Measurements from ENCODE around the gene PPP4C.
A peak's percentile ranks its signal among the peaks of the same experiment; 100 is the strongest.

Gene PPP4C

GRCh38 chr16:30083216-30084055 lies 7.6 kb downstream of the PPP4C start:
- no peak for DNase-seq

GRCh38 chr16:30084096-30084815 lies 8.5 kb downstream of the PPP4C start:
- DNase-seq = no peak

GRCh38 chr16:30084816-30085159 lies 9.0 kb downstream of the PPP4C start:
- no peak for DNase-seq

GRCh38 chr16:30085247-30085646 lies 9.5 kb downstream of the PPP4C start:
- no peak for DNase-seq

- DNase-seq = no peak
These were observed 10.0 kb downstream of the PPP4C start for GRCh38 chr16:30085820-30086219.

GRCh38 chr16:30086291-30087140 lies 10.7 kb downstream of the PPP4C start:
- no peak for DNase-seq

- no peak for DNase-seq
These were observed 11.5 kb downstream of the PPP4C start for GRCh38 chr16:30087181-30087898.

- DNase-seq = no peak
These were observed 12.5 kb downstream of the PPP4C start for GRCh38 chr16:30088237-30088831.

GRCh38 chr16:30088832-30089624 lies 13.2 kb downstream of the PPP4C start:
- no peak for DNase-seq

- DNase-seq = no peak
These were observed 15.0 kb downstream of the PPP4C start for GRCh38 chr16:30090610-30091331.

- peak; percentile 97 for DNase-seq
These were observed 15.9 kb downstream of the PPP4C start, which contains the start of gene TBX6 for GRCh38 chr16:30091474-30092372. Gene TBX6, minus strand, starts transcription at chr16:30091924. Its CDS starts 731 bp downstream, at chr16:30091193.

- DNase-seq = peak; percentile 94
These were observed 16.7 kb downstream of the PPP4C start for GRCh38 chr16:30092373-30093010.

- DNase-seq = no peak
These were observed 18.9 kb downstream of the PPP4C start for GRCh38 chr16:30094541-30095165.

GRCh38 chr16:30095166-30096078 lies 19.6 kb downstream of the PPP4C start:
- peak; percentile 75 for DNase-seq

- peak; percentile 98 for DNase-seq
These were observed 20.5 kb downstream of the PPP4C start, which contains the start of gene YPEL3 for GRCh38 chr16:30096105-30096861. Gene YPEL3, minus strand, starts transcription at chr16:30096213. Its CDS starts 731 bp downstream, at chr16:30095482.

- no peak for DNase-seq
These were observed 21.2 kb downstream of the PPP4C start for GRCh38 chr16:30096862-30097563.
